ENCODE data around the gene ERBB2. TPM values are rescaled to one million over a fixed set of nuclear protein-coding genes. Genes with fewer than 3 reads are reported as not detected.
"Not testable (repeated sequence)": the region's sequence is repeated elsewhere in the genome, so short reads cannot be mapped to it uniquely, and the experiment has no call there.

The ERBB2 gene
- total RNA-seq, 3 donors from 2014 or later: 13.1 to 118 (median 59.0) TPM

DNA sequence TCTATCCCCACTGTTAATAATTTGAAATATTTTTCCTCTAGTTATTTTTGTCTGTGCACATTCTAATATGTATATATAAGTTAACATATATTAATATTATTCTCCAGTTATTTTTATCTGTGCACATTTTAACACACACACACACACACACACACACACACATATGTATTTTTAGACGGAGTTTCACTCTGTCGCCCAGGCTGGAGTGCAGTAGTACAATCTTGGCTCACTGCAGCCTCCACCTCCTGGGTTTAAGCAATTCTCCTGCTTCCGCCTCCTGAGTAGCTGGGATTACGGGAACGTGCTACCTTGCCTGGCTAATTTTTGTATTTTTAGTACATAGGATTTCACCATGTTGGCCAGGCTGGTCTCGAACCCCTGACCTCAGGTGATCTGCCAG, 17.8 kb downstream of the ERBB2 start:
- TF ChIP-seq POLR2A (IDR thresholded peaks at IDR 0.05): no peak
- TF ChIP-seq, protein P1, sequence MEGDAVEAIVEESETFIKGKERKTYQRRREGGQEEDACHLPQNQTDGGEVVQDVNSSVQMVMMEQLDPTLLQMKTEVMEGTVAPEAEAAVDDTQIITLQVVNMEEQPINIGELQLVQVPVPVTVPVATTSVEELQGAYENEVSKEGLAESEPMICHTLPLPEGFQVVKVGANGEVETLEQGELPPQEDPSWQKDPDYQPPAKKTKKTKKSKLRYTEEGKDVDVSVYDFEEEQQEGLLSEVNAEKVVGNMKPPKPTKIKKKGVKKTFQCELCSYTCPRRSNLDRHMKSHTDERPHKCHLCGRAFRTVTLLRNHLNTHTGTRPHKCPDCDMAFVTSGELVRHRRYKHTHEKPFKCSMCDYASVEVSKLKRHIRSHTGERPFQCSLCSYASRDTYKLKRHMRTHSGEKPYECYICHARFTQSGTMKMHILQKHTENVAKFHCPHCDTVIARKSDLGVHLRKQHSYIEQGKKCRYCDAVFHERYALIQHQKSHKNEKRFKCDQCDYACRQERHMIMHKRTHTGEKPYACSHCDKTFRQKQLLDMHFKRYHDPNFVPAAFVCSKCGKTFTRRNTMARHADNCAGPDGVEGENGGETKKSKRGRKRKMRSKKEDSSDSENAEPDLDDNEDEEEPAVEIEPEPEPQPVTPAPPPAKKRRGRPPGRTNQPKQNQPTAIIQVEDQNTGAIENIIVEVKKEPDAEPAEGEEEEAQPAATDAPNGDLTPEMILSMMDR (IDR thresholded peaks at IDR 0.05): no peak
- no peak for TF ChIP-seq POLR2AphosphoS5 (IDR thresholded peaks at IDR 0.05)
- intact Hi-C loops (cut with DNase I; ENCODE audit: low total_unique reads): no loop called here
- Histone ChIP-seq H3K4me3 (no peak overlapping the region), H3K27me3 (no peaks in the 10 kb centered on the region), H3K9me3 (no peaks in the 10 kb centered on the region), H3K4me1 (peaks cover 0 to 4% of the 10 kb centered on the region in 2 donors), H3K36me3 (no peaks in the 10 kb centered on the region), H3K27ac (peak overlapping the region in 1 of 2 donors; percentile 93)
- no peak for DNase-seq (ENCODE audit: low spot score in 2 of 2)

DNA sequence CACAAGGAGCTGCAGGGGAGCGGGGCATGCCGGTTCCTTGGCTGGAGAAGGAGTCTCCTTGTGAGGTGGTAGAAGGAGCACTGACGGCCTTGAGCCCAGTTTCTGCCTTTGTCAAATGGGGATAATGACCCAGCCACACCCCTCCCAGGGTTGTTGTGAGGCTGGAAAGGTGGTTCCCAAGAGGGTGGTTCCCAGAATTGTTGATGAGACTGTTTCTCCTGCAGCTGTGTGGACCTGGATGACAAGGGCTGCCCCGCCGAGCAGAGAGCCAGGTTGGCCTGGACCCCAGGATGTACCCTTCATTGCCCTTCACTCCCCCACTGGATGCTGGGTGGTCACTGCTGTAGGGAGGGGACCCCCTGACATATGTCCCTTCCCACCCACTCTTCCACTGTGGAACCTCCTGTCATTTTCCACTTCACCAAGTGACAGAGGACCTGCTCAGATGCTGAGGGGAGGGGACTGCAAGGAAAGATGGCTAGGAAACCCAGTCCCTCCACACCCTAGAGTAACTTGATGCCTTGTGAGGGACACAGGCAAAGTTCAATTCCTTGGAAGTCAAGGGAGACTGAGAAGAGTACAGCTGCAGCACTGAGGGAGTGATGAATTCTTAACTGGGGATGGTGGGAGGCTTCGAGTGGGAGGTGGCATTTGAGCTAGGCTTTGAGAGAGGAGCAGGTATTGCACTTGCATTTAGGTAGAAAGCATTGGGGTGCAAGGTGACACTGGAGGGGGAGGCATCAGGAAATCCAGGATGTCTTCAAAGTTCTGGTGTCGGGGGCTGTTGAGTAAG, 19.9 kb downstream of the ERBB2 start:
- no peaks in the 10 kb centered on the region for H3K27me3 ChIP-seq
- H3K4me3 ChIP-seq: no peak overlapping the region
- no peak overlapping the region for H3K27ac ChIP-seq
- TF ChIP-seq, protein P1 (IDR thresholded peaks at IDR 0.05): no peak
- TF ChIP-seq POLR2AphosphoS5 (IDR thresholded peaks at IDR 0.05) (no peak), POLR2A (IDR thresholded peaks at IDR 0.05) (no peak)
- DNase-seq (ENCODE audit: low spot score in 2 of 2): no peak
- no peaks in the 10 kb centered on the region for H3K9me3 ChIP-seq
- H3K4me1 ChIP-seq: peaks cover 0 to 4% of the 10 kb centered on the region in 2 donors
- H3K36me3 ChIP-seq: no peaks in the 10 kb centered on the region
- intact Hi-C loops (cut with DNase I; ENCODE audit: low total_unique reads): loop anchor here (1.0 kb wide), 1 partner anchor 55 kb away; no protein-coding TSS in a partner anchor

DNA sequence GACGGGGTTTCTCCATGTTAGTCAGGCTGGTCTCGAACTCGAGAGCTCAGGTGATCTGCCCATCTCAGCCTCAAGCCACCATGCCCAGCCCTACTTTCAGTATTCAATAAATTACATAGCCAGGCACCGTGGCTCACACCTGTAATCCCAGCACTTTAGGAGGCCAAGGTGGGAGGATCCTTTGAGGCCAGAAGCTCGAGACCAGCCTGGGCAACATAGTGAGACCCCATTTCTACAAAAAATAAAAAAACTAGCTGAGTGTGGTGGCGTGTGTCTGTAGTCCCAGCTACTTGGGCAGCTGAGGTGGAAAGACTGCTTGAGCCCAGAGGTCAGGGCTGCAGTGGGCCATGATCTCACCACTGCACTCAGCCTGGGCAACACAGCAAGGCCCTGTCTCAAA, 22.2 kb downstream of the ERBB2 start:
- Histone ChIP-seq H3K4me1 (peaks cover 0 to 1% of the 10 kb centered on the region in 2 donors), H3K27me3 (no peaks in the 10 kb centered on the region), H3K9me3 (no peaks in the 10 kb centered on the region), H3K36me3 (no peaks in the 10 kb centered on the region), H3K27ac (no peak overlapping the region), H3K4me3 (no peak overlapping the region)
- TF ChIP-seq POLR2A (IDR thresholded peaks at IDR 0.05): no peak
- TF ChIP-seq POLR2AphosphoS5 (IDR thresholded peaks at IDR 0.05): no peak
- TF ChIP-seq, protein P1 (IDR thresholded peaks at IDR 0.05): no peak
- intact Hi-C loops (cut with DNase I; ENCODE audit: low total_unique reads): no loop called here
- no peak for DNase-seq (ENCODE audit: low spot score in 2 of 2)

DNA sequence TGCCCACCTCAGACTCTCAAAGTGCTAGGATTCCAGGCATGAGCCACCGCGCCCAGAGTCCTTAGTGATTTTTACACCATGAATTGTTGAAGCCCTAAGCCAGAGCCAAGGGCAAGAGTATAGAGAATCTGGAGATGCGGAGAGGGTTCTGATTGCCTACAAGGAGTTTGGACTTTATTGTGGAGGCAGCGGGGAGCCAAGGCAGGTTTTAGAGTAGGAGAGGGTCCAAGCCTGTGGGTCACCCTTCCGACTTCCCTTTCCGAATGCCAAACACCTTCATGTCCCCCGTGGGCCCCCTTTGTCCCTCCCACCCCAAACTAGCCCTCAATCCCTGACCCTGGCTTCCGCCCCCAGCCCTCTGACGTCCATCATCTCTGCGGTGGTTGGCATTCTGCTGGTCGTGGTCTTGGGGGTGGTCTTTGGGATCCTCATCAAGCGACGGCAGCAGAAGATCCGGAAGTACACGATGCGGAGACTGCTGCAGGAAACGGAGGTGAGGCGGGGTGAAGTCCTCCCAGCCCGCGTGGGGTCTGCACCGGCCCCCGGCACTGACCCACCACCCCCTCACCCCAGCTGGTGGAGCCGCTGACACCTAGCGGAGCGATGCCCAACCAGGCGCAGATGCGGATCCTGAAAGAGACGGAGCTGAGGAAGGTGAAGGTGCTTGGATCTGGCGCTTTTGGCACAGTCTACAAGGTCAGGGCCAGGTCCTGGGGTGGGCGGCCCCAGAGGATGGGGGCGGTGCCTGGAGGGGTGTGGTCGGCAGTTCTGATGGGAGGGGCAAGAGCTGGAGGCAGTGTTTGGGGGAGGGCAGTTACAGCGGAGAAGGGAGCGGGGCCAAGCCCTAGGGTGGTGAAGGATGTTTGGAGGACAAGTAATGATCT, 23.3 kb downstream of the ERBB2 start:
- no peak overlapping the region for H3K4me3 ChIP-seq
- TF ChIP-seq, protein P1 (IDR thresholded peaks at IDR 0.05): no peak
- TF ChIP-seq POLR2AphosphoS5 (IDR thresholded peaks at IDR 0.05): no peak
- no peak for TF ChIP-seq POLR2A (IDR thresholded peaks at IDR 0.05)
- peak overlapping the region; percentile 19 to 48 for H3K27ac ChIP-seq
- intact Hi-C loops (cut with DNase I; ENCODE audit: low total_unique reads): no loop called here
- H3K9me3 ChIP-seq: no peaks in the 10 kb centered on the region
- H3K27me3 ChIP-seq: no peaks in the 10 kb centered on the region
- H3K4me1 ChIP-seq: no peaks in the 10 kb centered on the region
- DNase-seq (ENCODE audit: low spot score in 2 of 2): no peak
- H3K36me3 ChIP-seq: no peaks in the 10 kb centered on the region

DNA sequence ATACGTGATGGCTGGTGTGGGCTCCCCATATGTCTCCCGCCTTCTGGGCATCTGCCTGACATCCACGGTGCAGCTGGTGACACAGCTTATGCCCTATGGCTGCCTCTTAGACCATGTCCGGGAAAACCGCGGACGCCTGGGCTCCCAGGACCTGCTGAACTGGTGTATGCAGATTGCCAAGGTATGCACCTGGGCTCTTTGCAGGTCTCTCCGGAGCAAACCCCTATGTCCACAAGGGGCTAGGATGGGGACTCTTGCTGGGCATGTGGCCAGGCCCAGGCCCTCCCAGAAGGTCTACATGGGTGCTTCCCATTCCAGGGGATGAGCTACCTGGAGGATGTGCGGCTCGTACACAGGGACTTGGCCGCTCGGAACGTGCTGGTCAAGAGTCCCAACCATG, 24.9 kb downstream of the ERBB2 start:
- intact Hi-C loops (cut with DNase I; ENCODE audit: low total_unique reads): no loop called here

DNA sequence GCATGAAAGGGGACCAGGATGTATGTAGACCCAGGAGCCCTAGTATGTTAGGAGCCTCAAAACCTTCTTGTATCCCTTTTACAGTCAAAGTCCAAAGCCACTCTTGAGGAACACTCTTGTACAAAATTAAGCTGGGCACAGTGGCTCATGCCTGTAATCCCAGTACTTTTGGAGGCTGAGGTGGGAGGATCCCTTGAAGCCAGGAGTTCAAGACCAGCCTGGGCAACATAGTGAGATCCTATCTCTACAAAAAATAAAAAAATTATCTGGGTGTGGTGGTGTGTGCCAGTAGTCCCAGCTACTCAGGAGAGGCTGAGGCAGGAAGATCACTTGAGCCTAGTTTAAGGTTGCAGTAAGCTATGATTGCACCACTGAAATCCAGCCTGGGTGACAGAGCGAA, 26.1 kb downstream of the ERBB2 start:
- DNase-seq (ENCODE audit: low spot score in 2 of 2); H3K27me3 ChIP-seq; intact Hi-C loops (cut with DNase I; ENCODE audit: low total_unique reads); H3K4me3 ChIP-seq; H3K36me3 ChIP-seq; H3K9me3 ChIP-seq; H3K27ac ChIP-seq: not testable (repeated sequence)
- H3K4me1 ChIP-seq: peaks cover 4 to 10% of the 10 kb centered on the region in 2 donors

More for the DNA sequence above, 24.9 kb downstream of the ERBB2 start:
- TF ChIP-seq POLR2A (IDR thresholded peaks at IDR 0.05): no peak
- no peak for TF ChIP-seq POLR2AphosphoS5 (IDR thresholded peaks at IDR 0.05)
- TF ChIP-seq, protein P1 (IDR thresholded peaks at IDR 0.05): no peak
- no peak overlapping the region for H3K4me3 ChIP-seq
- no peaks in the 10 kb centered on the region for H3K9me3 ChIP-seq
- no peaks in the 10 kb centered on the region for H3K27me3 ChIP-seq
- DNase-seq (ENCODE audit: low spot score in 2 of 2): no peak
- no peak overlapping the region for H3K27ac ChIP-seq
- peaks cover 4 to 9% of the 10 kb centered on the region in 2 donors for H3K4me1 ChIP-seq
- no peaks in the 10 kb centered on the region for H3K36me3 ChIP-seq
